ENCODE measurements around the gene KLF15. TPM values are rescaled to one million over a fixed set of nuclear protein-coding genes. Genes with fewer than 3 reads are reported as not detected.

KLF15 gene
- total RNA-seq, 1 donor from 2014 or later: not detected

- no peak overlapping the region for H3K4me3 ChIP-seq (ENCODE audit: low read depth, low read length)
- no peak for DNase-seq (ENCODE audit: low read depth)
- no peak for TF ChIP-seq CTCF (conservative IDR thresholded peaks at IDR 0.05; ENCODE audit: low read depth, low read length)
Observed at GRCh38 chr3:126309861-126310655, 47.1 kb downstream of the KLF15 start.

DNA sequence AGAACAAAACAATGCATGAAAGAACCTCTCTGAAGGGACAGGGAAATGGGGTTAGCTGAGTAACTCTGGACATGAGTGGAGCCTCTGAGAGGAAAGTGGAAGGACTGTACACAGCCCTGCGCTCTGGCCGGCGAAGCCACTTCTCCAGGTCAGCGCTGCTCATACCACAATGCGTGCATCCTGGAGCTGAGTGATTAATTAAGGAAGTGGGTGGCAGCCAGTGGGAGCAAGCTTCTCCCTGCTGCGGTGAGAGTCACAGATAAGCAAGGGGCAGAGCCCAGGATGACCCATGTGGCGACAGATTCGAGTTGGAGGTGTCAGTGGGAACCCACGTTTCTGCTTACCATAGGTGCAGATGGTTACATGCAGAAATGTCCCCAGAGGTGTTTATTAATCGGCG is 48.0 kb downstream of the KLF15 start:
- DNase-seq (ENCODE audit: low read depth): no peak
- TF ChIP-seq CTCF (conservative IDR thresholded peaks at IDR 0.05; ENCODE audit: low read depth, low read length): no peak
- no peak overlapping the region for H3K4me3 ChIP-seq (ENCODE audit: low read depth, low read length)

DNA sequence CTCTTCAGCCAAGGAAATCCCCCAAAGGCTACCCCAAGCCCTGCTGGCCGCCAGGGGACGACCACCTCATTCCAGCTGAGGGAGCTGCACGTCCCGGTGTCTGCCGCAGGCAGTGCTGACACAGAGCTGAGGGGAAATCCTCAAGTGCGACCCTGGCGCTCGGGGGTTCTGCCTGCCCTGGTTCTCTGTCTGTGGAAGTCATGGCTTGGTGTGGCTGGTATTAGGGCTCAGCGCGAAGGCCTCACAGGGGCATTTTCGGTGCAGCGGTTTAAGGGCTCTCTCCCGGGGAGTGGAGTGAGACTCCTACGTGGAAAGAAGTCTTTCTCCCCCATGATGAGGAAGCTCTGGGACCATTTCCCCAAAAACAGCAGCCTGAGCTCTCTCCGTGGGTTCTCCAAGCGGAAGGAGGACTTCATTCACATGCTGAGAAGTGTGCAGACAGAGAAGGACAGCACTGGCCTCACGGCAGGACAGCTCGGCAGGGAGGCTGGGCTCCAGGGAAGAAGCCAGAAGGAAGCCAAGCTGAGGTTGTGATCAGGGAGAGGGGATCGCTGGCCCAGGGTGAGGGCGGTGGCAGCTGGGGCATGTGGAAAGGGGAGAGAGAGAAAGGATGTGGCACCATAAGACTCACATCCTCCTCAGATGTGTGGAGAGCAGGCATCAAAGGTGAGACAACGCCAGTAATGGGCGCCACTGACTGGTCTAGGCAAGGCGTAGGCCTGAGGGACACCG is 48.6 kb downstream of the KLF15 start:
- no peak for DNase-seq (ENCODE audit: low read depth)
- H3K4me3 ChIP-seq (ENCODE audit: low read depth, low read length): no peak overlapping the region
- TF ChIP-seq CTCF (conservative IDR thresholded peaks at IDR 0.05; ENCODE audit: low read depth, low read length): no peak

DNA sequence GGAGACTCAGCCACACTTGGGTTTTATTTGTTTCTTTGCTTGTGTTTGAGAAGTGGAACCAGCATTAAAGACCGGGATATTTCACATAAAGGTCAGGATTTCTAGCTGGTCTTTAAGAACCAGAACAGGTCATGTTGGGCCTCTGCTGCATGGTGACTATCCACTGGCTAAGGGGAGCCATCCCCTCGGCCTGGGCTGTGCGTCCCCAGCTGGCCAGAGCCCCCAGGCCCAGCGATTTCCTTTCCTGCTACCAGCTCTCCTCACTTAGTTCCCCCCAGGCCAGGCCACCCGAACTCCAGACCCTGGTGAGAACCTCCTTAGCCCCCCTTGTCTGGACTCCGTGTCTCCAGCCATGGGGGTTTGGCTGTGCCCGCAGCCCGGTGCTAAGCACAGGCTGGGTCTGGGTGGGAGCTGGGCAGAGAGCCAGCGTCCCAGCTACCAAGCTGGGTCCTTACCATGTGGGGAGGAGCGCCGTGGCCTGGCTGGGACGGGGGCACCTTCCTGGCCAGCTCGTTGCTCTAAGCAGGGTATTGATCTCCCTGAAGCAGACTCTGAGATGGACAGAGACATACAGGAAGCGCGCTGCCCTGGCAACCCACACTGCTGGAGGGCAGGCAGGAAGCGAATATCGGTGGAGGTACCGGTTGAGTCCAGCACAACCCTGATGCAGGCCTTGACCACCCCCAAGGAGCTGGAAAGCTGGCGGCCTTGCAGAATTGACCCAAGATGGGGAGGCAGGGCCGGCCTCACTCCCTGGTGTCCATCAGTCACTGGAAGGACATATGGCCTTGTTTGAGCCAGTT is 49.4 kb downstream of the KLF15 start:
- no peak for TF ChIP-seq CTCF (conservative IDR thresholded peaks at IDR 0.05; ENCODE audit: low read depth, low read length)
- no peak overlapping the region for H3K4me3 ChIP-seq (ENCODE audit: low read depth, low read length)
- DNase-seq (ENCODE audit: low read depth): no peak

DNA sequence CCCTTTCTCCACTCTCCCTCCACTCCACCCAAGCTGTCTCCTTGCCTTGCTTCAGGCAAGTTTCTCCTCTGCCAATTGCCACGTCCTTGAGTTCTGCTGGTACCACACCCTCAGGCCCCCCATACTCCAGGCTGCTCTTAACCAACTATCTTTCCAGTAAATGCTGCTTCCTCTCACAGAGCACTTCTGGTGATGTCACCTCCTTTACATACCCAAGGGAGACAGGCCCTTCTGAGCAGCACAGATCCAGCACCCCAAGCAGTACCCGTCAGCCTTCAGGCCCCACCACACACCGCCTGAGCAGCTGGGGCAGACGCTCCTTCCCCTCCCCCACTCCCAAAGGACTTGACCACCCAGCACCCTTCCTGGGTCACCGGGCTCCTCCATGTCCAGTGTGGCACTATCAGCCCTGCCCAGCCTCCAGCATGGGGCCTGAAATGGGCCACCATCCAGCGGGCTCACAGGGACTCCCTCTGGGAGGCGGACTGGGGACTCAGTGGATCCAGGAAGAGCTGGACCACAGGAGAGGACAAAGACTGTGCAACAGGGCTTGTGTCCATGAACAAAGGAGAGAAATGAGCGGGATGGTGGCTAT is 50.2 kb downstream of the KLF15 start:
- H3K4me3 ChIP-seq (ENCODE audit: low read depth, low read length): no peak overlapping the region
- no peak for TF ChIP-seq CTCF (conservative IDR thresholded peaks at IDR 0.05; ENCODE audit: low read depth, low read length)
- DNase-seq (ENCODE audit: low read depth): no peak

- no peak overlapping the region for H3K4me3 ChIP-seq (ENCODE audit: low read depth, low read length)
- no peak for TF ChIP-seq CTCF (conservative IDR thresholded peaks at IDR 0.05; ENCODE audit: low read depth, low read length)
- no peak for DNase-seq (ENCODE audit: low read depth)
Observed at GRCh38 chr3:126306397-126306796, 50.8 kb downstream of the KLF15 start.

All from epithelial cell of proximal tubule (primary cell).